AG04449 (cell line): ENCODE measurements around the gene CFAP61.

ENCODE experiments used
- CTCF ChIA-PET: fragments of 350-600 bp; formaldehyde crosslinking; extraction: SDS; loops from one replicate; lab custom pipeline; 2021; ENCODE audit warnings: antibody characterized with exemption; lab: Yijun Ruan, JAX
- POLR2A ChIA-PET: fragments of 400-600, 350-600 bp; formaldehyde crosslinking; extraction: SDS; loops from one replicate; lab custom pipeline; 2020; ENCODE audit warnings: antibody characterized with exemption, inconsistent platforms; lab: Yijun Ruan, JAX
- DNase-seq: peaks from one replicate; pipeline ENCODE4 v3.0.0-alpha.2; 2010; ENCODE audit warnings: low read depth, low spot score
- H3K4me3 ChIP-seq: 2 replicates; pipeline ENCODE4 v1.5.1; 2011; ENCODE audit warnings: low read depth, mild to moderate bottlenecking, control low read depth, low read length
- CTCF ChIP-seq: IDR thresholded peaks from one replicate; pipeline ENCODE4 v1.5.1; 2011; ENCODE audit warnings: mild to moderate bottlenecking, moderate library complexity, low read length, control low read depth, inconsistent platforms; ENCODE audit not compliant: insufficient read depth; ENCODE audit errors: missing control alignments

Gene CFAP61

GRCh38 chr20:20322912-20323311 lies 270.6 kb downstream of the CFAP61 start:
- POLR2A ChIA-PET = no interaction called here
- no peak overlapping the region for H3K4me3 ChIP-seq
- DNase-seq = no peak
- no peak for TF ChIP-seq CTCF
- CTCF ChIA-PET = interaction anchor here (1.2 kb wide), 1 partner anchor 271 kb away, joined by 3 read pairs; no protein-coding TSS in a partner anchor

DNA sequence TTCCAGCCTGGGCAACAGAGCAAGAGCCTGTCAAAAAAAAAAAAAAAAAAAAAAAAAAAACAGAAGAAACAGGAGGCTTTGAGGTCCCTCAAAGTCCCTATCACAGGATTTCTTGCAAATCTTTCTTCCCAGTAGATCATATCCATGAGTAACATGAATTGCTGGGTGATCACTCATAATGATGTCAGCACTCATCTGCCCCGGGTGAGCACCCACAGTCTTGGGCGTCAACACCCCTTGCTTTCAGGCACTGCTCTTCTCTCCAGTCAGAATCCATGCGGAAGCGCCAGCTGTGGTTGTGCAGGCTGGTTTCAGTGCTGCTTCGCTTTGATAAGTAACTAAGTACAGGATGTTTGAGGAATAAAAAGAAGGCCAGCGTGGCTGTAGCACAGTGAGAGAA lies 275.4 kb downstream of the CFAP61 start:
- POLR2A ChIA-PET = no interaction called here
- DNase-seq = no peak
- CTCF ChIA-PET = no interaction called here
- TF ChIP-seq CTCF = no peak
- H3K4me3 ChIP-seq = no peak overlapping the region

DNA sequence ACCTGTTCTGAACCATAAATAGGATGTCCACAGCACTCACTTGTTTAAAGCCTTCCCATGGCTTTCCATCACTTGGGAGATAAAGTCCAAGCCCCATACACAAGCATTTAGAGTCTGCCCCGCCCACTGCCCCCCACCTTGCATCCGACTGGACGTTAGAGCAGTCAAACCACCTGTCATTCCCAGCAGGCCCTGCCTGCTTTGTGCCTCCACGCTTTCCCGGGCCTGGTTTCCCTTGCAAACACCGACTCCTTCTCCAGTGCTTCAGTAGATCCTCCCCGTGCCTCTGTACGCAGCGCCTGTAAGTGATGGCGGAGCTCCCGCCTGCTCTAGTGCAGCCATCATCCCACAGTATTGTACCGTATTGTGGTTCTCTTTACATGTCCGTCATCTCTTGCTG lies 277.2 kb downstream of the CFAP61 start:
- DNase-seq = no peak
- TF ChIP-seq CTCF = no peak
- H3K4me3 ChIP-seq = no peak overlapping the region
- POLR2A ChIA-PET = no interaction called here
- CTCF ChIA-PET = no interaction called here

DNA sequence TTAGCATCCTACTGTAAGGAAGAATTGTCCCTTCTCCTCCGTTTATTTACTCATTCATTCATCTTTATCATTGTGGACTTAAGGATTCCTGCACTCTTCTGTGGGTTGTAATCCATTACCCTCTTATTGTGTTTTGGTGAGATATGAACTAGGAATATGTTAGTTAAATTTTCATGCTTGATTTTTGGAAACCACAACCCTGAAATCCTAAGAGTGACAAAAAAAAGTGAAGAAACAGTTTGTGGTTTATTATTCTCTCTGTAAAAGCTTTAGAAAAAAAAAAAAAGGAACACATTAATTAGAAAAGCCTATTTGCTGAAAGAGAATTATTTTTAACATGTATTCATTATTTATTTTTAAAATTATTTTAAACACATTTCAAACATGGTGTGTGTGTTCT lies 278.8 kb downstream of the CFAP61 start:
- no peak for TF ChIP-seq CTCF
- ChIA-PET POLR2A (no interaction called here), CTCF (no interaction called here)
- DNase-seq = no peak
- no peak overlapping the region for H3K4me3 ChIP-seq

- CTCF ChIA-PET = no interaction called here
- DNase-seq = no peak
- TF ChIP-seq CTCF = no peak
- POLR2A ChIA-PET = no interaction called here
- H3K4me3 ChIP-seq = no peak overlapping the region
Measured at GRCh38 chr20:20331817-20332216, 279.5 kb downstream of the CFAP61 start.

DNA sequence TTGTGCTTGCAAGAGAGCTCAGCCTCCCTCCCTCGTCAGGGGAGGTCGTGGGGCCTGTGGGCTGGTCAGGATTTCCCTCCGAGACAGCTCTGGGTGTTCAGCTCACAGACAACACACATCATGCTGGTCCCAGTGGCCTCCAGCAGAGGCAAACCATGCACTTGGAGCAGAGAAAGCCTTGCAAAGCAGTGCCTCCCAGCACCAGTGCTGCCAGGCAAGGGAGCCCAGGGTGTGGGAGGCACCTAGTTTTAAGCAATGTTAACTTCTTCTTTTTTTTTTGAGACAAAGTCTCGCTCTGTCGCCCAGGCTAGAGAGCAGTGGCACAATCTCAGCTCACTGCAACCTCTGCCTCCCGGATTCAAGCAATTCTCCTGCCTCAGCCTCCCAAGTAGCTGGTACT lies 281.5 kb downstream of the CFAP61 start:
- CTCF ChIA-PET = no interaction called here
- POLR2A ChIA-PET = no interaction called here
- no peak for TF ChIP-seq CTCF
- H3K4me3 ChIP-seq = no peak overlapping the region
- no peak for DNase-seq
